WTC11 (cell line): Measurements from ENCODE around the gene LGALS4. TPM values are rescaled to one million over a fixed set of nuclear protein-coding genes. Genes with fewer than 3 reads are reported as not detected.

Source experiments
- ATAC-seq: fragments of 200-7000 bp; cut with Tn5 transposase; 2 replicates; pipeline ENCODE4 v1.10.0; 2021; ENCODE audit warnings: mild to moderate bottlenecking, moderate library complexity
- CTCF ChIA-PET: fragments of 300-600 bp; sonication (Branson Sonifier 250); formaldehyde crosslinking; loops from one replicate; lab custom pipeline; 2021; ENCODE audit warnings: antibody characterized with exemption; lab: Charles Lee
- POLR2A ChIA-PET: fragments of 350-600 bp; sonication (Branson Sonifier 250); formaldehyde crosslinking; loops from one replicate; lab custom pipeline; 2021; ENCODE audit warnings: antibody characterized with exemption; lab: Charles Lee
- DNase-seq: peaks from one replicate; pipeline ENCODE4 v3.0.0; 2021; ENCODE audit warnings: low spot score
- H3K27ac Mint-ChIP-seq: 2 replicates; pipeline ENCODE4 v1.8.0; 2021; ENCODE audit warnings: mixed read lengths
- H3K27me3 Mint-ChIP-seq: 2 replicates; pipeline ENCODE4 v1.8.0; 2021; ENCODE audit warnings: low read depth, mild to moderate bottlenecking, moderate library complexity, mixed read lengths
- H3K36me3 Mint-ChIP-seq: 2 replicates; pipeline ENCODE4 v1.8.0; 2021; ENCODE audit warnings: mixed read lengths
- H3K4me1 Mint-ChIP-seq: 2 replicates; pipeline ENCODE4 v1.8.0; 2022; ENCODE audit warnings: mixed read lengths
- H3K4me3 Mint-ChIP-seq: 2 replicates; pipeline ENCODE4 v1.8.0; 2021; ENCODE audit warnings: mild to moderate bottlenecking, moderate library complexity, mixed read lengths
- H3K9me3 Mint-ChIP-seq: 2 replicates; pipeline ENCODE4 v1.8.0; 2021; ENCODE audit warnings: mixed read lengths
- AR ChIP-seq: fragments of 250-450 bp; sonication (Bioruptor Pico); IDR thresholded peaks from 2 replicates; pipeline ENCODE4 v1.9.0; 2021; ENCODE audit warnings: mild to moderate bottlenecking
- ATF6 ChIP-seq: sonication (generic); formaldehyde crosslinking; IDR thresholded peaks from 2 replicates; pipeline ENCODE4 v1.8.1; 2023; ENCODE audit warnings: mild to moderate bottlenecking, missing genetic modification reagents
- FOXK1 ChIP-seq: sonication (generic); formaldehyde crosslinking; IDR thresholded peaks from 2 replicates; pipeline ENCODE4 v1.8.0; 2022; ENCODE audit warnings: mild to moderate bottlenecking, moderate library complexity, missing genetic modification reagents
- GRHL2 ChIP-seq: fragments of 250-450 bp; sonication (Bioruptor Pico); IDR thresholded peaks from 2 replicates; pipeline ENCODE4 v1.8.0; 2022; ENCODE audit warnings: mild to moderate bottlenecking, moderate library complexity; ENCODE audit not compliant: insufficient replicate concordance, severe bottlenecking
- HMGA2 ChIP-seq: fragments of 250-450 bp; sonication (Bioruptor Pico); IDR thresholded peaks from 2 replicates; pipeline ENCODE4 v1.4.0; 2021; ENCODE audit warnings: mild to moderate bottlenecking, moderate library complexity
- MAX ChIP-seq: sonication (generic); formaldehyde crosslinking; IDR thresholded peaks from 2 replicates; pipeline ENCODE4 v1.8.0; 2022; ENCODE audit warnings: mild to moderate bottlenecking, missing genetic modification reagents
- MLX ChIP-seq: sonication (generic); formaldehyde crosslinking; IDR thresholded peaks from 2 replicates; pipeline ENCODE4 v1.8.1; 2023; ENCODE audit warnings: mild to moderate bottlenecking, missing genetic modification reagents, moderate library complexity
- MXD4 ChIP-seq: fragments of 250-450 bp; sonication (Bioruptor Pico); IDR thresholded peaks from 2 replicates; pipeline ENCODE4 v1.8.0; 2021; ENCODE audit warnings: mild to moderate bottlenecking, moderate library complexity, borderline replicate concordance
- MYBL2 ChIP-seq: sonication (generic); formaldehyde crosslinking; IDR thresholded peaks from 2 replicates; pipeline ENCODE4 v1.8.1; 2023; ENCODE audit warnings: mild to moderate bottlenecking, moderate library complexity, missing genetic modification reagents
- NFYB ChIP-seq: sonication (generic); formaldehyde crosslinking; conservative IDR thresholded peaks from 2 replicates; pipeline ENCODE4 v1.8.0; 2022; ENCODE audit warnings: low read depth, missing genetic modification reagents
- PRRX2 ChIP-seq: fragments of 250-450 bp; sonication (Bioruptor Pico); IDR thresholded peaks from 2 replicates; pipeline ENCODE4 v1.8.0; 2021; ENCODE audit warnings: mild to moderate bottlenecking
- RELA ChIP-seq: sonication (generic); formaldehyde crosslinking; IDR thresholded peaks from 2 replicates; pipeline ENCODE4 v1.8.1; 2022; ENCODE audit warnings: missing genetic modification reagents, mild to moderate bottlenecking, borderline replicate concordance
- ZMAT4 ChIP-seq: fragments of 250-450 bp; sonication (Bioruptor Pico); IDR thresholded peaks from 2 replicates; pipeline ENCODE4 v1.9.0; 2021; ENCODE audit warnings: mild to moderate bottlenecking
- ZNF263 ChIP-seq: sonication (generic); formaldehyde crosslinking; IDR thresholded peaks from 2 replicates; pipeline ENCODE4 v1.8.1; 2022; ENCODE audit warnings: low read depth, mild to moderate bottlenecking, moderate library complexity, missing genetic modification reagents
- ZNF532 ChIP-seq: fragments of 250-450 bp; sonication (Bioruptor Pico); IDR thresholded peaks from 2 replicates; pipeline ENCODE4 v1.9.0; 2021; ENCODE audit warnings: mild to moderate bottlenecking, borderline replicate concordance
- total RNA-seq: library from RNA; stranded (reverse); gene quantifications from 3 replicates; pipeline ENCODE4 v1.2.3, GENCODE V29; 2021
- TF ChIP-seq, protein P1 (sequence below): sonication (generic); formaldehyde crosslinking; IDR thresholded peaks from 2 replicates; pipeline ENCODE4 v1.8.1; 2022; ENCODE audit warnings: low read depth, missing genetic modification reagents, borderline replicate concordance
- TF ChIP-seq, protein P2 (sequence below): sonication (generic); formaldehyde crosslinking; IDR thresholded peaks from 2 replicates; pipeline ENCODE4 v1.8.1; 2022; ENCODE audit warnings: mild to moderate bottlenecking, moderate library complexity, missing genetic modification reagents

LGALS4 gene
- total RNA-seq, 1 experiment from 2014 or later, result 1.5 TPM

- H3K4me1 Mint-ChIP-seq, result peaks cover 4% of the 10 kb centered on the region
- no peaks in the 10 kb centered on the region for H3K9me3 Mint-ChIP-seq
- no peak for DNase-seq
- no peaks in the 10 kb centered on the region for H3K27me3 Mint-ChIP-seq
- TF ChIP-seq NFYB (CRISPR knock-in tag) (no peak), HMGA2 (no peak), RELA (CRISPR knock-in tag) (no peak), ZNF263 (CRISPR knock-in tag) (no peak), PRRX2 (CRISPR knock-in tag) (no peak), ZNF532 (CRISPR knock-in tag) (no peak), GRHL2 (CRISPR knock-in tag) (no peak), ATF6 (CRISPR knock-in tag) (no peak), MAX (CRISPR knock-in tag) (no peak), ZMAT4 (no peak)
- TF ChIP-seq, protein P1, sequence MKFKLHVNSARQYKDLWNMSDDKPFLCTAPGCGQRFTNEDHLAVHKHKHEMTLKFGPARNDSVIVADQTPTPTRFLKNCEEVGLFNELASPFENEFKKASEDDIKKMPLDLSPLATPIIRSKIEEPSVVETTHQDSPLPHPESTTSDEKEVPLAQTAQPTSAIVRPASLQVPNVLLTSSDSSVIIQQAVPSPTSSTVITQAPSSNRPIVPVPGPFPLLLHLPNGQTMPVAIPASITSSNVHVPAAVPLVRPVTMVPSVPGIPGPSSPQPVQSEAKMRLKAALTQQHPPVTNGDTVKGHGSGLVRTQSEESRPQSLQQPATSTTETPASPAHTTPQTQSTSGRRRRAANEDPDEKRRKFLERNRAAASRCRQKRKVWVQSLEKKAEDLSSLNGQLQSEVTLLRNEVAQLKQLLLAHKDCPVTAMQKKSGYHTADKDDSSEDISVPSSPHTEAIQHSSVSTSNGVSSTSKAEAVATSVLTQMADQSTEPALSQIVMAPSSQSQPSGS (CRISPR knock-in tag), result no peak
- TF ChIP-seq, protein P2, sequence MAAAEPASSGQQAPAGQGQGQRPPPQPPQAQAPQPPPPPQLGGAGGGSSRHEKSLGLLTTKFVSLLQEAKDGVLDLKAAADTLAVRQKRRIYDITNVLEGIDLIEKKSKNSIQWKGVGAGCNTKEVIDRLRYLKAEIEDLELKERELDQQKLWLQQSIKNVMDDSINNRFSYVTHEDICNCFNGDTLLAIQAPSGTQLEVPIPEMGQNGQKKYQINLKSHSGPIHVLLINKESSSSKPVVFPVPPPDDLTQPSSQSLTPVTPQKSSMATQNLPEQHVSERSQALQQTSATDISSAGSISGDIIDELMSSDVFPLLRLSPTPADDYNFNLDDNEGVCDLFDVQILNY (CRISPR knock-in tag), result no peak
- POLR2A ChIA-PET, result no interaction called here
- ATAC-seq, result no peak
- H3K27ac Mint-ChIP-seq, result peak overlapping the region; percentile 78
- no peak overlapping the region for H3K4me3 Mint-ChIP-seq
- CTCF ChIA-PET, result no interaction called here
- H3K36me3 Mint-ChIP-seq, result peaks cover 63% of the 10 kb centered on the region
These were observed 24.4 kb upstream of the LGALS4 start for GRCh38 chr19:38836983-38837626.

DNA sequence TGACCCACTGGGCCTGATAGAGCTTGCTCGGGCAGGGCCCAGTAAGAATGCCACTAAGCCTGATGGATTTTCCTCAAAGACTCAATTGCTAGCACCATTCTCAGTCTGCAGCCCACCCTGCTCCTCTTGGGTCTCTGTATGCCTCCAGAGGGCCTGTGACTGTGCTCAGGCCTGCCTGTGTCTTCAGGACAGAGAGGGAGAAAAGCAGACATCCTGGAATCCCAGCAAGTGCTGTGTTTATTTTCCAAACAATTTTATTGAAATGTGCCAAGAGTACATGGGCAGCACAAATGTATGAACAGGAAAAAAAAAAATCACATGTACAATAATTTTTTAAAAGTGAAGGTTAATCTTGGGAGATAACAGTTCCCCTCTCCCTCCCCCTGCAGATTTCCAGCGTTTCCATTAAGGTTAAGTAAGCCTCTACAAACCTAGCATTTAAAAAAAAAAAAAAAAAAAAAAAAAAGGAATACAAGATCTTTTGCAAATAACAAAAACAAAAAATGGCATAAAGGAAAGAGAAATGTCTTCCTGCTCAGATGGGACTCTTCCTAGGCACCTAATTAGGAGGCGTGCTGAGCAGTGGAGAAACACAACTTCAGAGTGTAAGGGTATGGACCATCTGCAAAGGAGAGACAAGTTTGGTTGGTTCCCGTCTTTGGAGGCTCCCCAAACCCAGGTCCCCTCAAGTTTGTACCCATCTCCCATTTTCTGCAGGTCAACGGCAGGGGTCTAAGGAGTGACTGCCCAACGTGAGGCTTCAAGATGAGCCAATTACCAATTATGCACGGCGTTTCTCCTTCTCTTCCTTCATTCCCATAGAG, 23.6 kb upstream of the LGALS4 start:
- no peaks in the 10 kb centered on the region for H3K27me3 Mint-ChIP-seq
- ChIA-PET CTCF (interaction anchor here (1.2 to 1.7 kb wide), 2 partner anchors 13 to 67 kb away, joined by 4 to 6 read pairs; no protein-coding TSS in a partner anchor), POLR2A (no interaction called here)
- no peak overlapping the region for H3K4me3 Mint-ChIP-seq
- peaks cover 7% of the 10 kb centered on the region for H3K4me1 Mint-ChIP-seq
- H3K36me3 Mint-ChIP-seq, result peaks cover 55% of the 10 kb centered on the region
- DNase-seq (no peak), ATAC-seq (no peak)
- H3K9me3 Mint-ChIP-seq, result no peaks in the 10 kb centered on the region
- H3K27ac Mint-ChIP-seq, result peak overlapping the region; percentile 90
- TF ChIP-seq AR (CRISPR knock-in tag), result no peak
- no peak for TF ChIP-seq MXD4
- no peak for TF ChIP-seq MYBL2 (CRISPR knock-in tag)
- no peak for TF ChIP-seq HMGA2
- no peak for TF ChIP-seq FOXK1 (CRISPR knock-in tag)
- no peak for TF ChIP-seq ZMAT4
- no peak for TF ChIP-seq MLX (CRISPR knock-in tag)
